HL-60 (cell line): ENCODE measurements around the gene SMPDL3A.

Experiments used
- DNase-seq, 2 experiments: peaks; one replicate each; pipeline ENCODE4 v3.0.0-alpha.2; 2010 to 2020; ENCODE audit warnings: low read depth in 1 of 2, low spot score in 1 of 2
- H3K27ac ChIP-seq: fragments of 250-450 bp; sonication (Bioruptor Pico); replicated peaks from 2 replicates; pipeline ENCODE4 v1.5.1; 2020; ENCODE audit warnings: mild to moderate bottlenecking, moderate library complexity
- H3K27me3 ChIP-seq: fragments of 250-450 bp; sonication (Bioruptor Pico); 2 replicates; pipeline ENCODE4 v1.5.1; 2021; ENCODE audit warnings: mild to moderate bottlenecking, moderate library complexity; ENCODE audit not compliant: insufficient read depth, poor library complexity, severe bottlenecking
- H3K4me3 ChIP-seq: replicated peaks from 2 replicates; pipeline ENCODE4 v1.5.1; 2011; ENCODE audit warnings: mild to moderate bottlenecking, control low read depth, low read length; ENCODE audit not compliant: insufficient read depth
- CTCF ChIP-seq: IDR thresholded peaks from one replicate; pipeline ENCODE4 v1.5.1; 2011; ENCODE audit warnings: low read length, control low read depth, inconsistent platforms; ENCODE audit not compliant: insufficient read depth
- GABPA ChIP-seq: IDR thresholded peaks from 2 replicates; pipeline ENCODE4 v1.6.1; 2012; ENCODE audit warnings: low read depth
- POLR2AphosphoS5 ChIP-seq: IDR thresholded peaks from 2 replicates; pipeline ENCODE4 v1.6.1; 2012; ENCODE audit warnings: low read depth
- REST ChIP-seq: IDR thresholded peaks from 2 replicates; pipeline ENCODE4 v1.6.1; 2012; ENCODE audit warnings: low read depth; ENCODE audit not compliant: insufficient replicate concordance
- SPI1 ChIP-seq: IDR thresholded peaks from 2 replicates; pipeline ENCODE4 v1.6.1; 2012; ENCODE audit warnings: low read depth, mild to moderate bottlenecking, borderline replicate concordance

SMPDL3A gene

GRCh38 chr6:122829456-122829855, 40.4 kb downstream of the SMPDL3A start:
- Histone ChIP-seq H3K4me3 (no peak overlapping the region), H3K27ac (no peak overlapping the region), H3K27me3 (peaks cover 2% of the 10 kb centered on the region)
- no peak for DNase-seq
- no peak for TF ChIP-seq SPI1
- no peak for TF ChIP-seq POLR2AphosphoS5
- no peak for TF ChIP-seq GABPA
- TF ChIP-seq REST: no peak
- TF ChIP-seq CTCF: no peak

GRCh38 chr6:122831511-122831910, 42.5 kb downstream of the SMPDL3A start:
- no peak overlapping the region for H3K4me3 ChIP-seq
- TF ChIP-seq GABPA: no peak
- no peak for TF ChIP-seq CTCF
- TF ChIP-seq REST: no peak
- TF ChIP-seq SPI1: no peak
- no peak for TF ChIP-seq POLR2AphosphoS5
- H3K27ac ChIP-seq: no peak overlapping the region
- no peak for DNase-seq
- H3K27me3 ChIP-seq: peaks cover 2% of the 10 kb centered on the region

GRCh38 chr6:122832459-122832858, 43.4 kb downstream of the SMPDL3A start:
- TF ChIP-seq REST: no peak
- TF ChIP-seq SPI1: no peak
- no peak for TF ChIP-seq POLR2AphosphoS5
- TF ChIP-seq GABPA: no peak
- no peak overlapping the region for H3K27ac ChIP-seq
- DNase-seq: no peak
- H3K27me3 ChIP-seq: peaks cover 2% of the 10 kb centered on the region
- no peak overlapping the region for H3K4me3 ChIP-seq
